SK-N-SH (cell line): ENCODE measurements around the gene RUSC2. TPM values are rescaled to one million over a fixed set of nuclear protein-coding genes. Genes with fewer than 3 reads are reported as not detected.

Source experiments
- CTCF ChIA-PET: fragments of 300-600, 350-600 bp; formaldehyde crosslinking; extraction: SDS; loops from one replicate; lab custom pipeline; 2021; lab: Yijun Ruan, JAX
- POLR2A ChIA-PET: fragments of 350-600 bp; sonication (Branson Sonifier 250); formaldehyde crosslinking; extraction: SDS; loops from one replicate; lab custom pipeline; 2020; ENCODE audit warnings: antibody characterized with exemption, inconsistent platforms; lab: Yijun Ruan, JAX
- DNase-seq: peaks from one replicate; pipeline ENCODE4 v3.0.0; 2012
- H2AFZ ChIP-seq: fragments of 200-600 bp; sonication (generic); 2 replicates; pipeline ENCODE4 v1.8.1; 2016; ENCODE audit warnings: antibody characterized with exemption, mild to moderate bottlenecking, low read depth
- H3F3A ChIP-seq: fragments of 200-600 bp; sonication (generic); replicated peaks from 2 replicates; pipeline ENCODE3; 2016; ENCODE audit warnings: antibody characterized with exemption, mild to moderate bottlenecking; ENCODE audit not compliant: insufficient read depth
- H3K27ac ChIP-seq, 2 experiments: fragments of 200-500 bp in 1 of 2; fragments of 200-600 bp in 1 of 2; sonication (Bioruptor generic) in 1 of 2; sonication (generic), shearing (Covaris generic) in 1 of 2; 2 replicates each; pipeline versions ENCODE4 v1.5.1 to v1.6.1; 2014 to 2016; ENCODE audit warnings: low read depth in 2 of 2, inconsistent platforms in 1 of 2, low read length in 1 of 2, mild to moderate bottlenecking in 1 of 2, mixed read lengths in 1 of 2
- H3K27me3 ChIP-seq: fragments of 200-600 bp; sonication (generic), shearing (Covaris generic); 2 replicates; pipeline ENCODE4 v1.6.1; 2016; ENCODE audit warnings: mixed run types; ENCODE audit not compliant: insufficient read depth
- H3K36me3 ChIP-seq, 2 experiments: fragments of 200-500 bp in 1 of 2; fragments of 200-600 bp in 1 of 2; sonication (Bioruptor generic) in 1 of 2; sonication (generic) in 1 of 2; replicated peaks in 1 of 2; 2 replicates each; pipeline versions ENCODE3 to v1.5.1; 2014 to 2016; ENCODE audit warnings: low read length in 1 of 2, mild to moderate bottlenecking in 1 of 2; ENCODE audit not compliant: insufficient read depth in 2 of 2, control insufficient read depth in 1 of 2
- H3K4me1 ChIP-seq, 2 experiments: fragments of 200-500 bp in 1 of 2; fragments of 200-600 bp in 1 of 2; sonication (Bioruptor generic) in 1 of 2; sonication (generic), shearing (Covaris generic) in 1 of 2; 2 replicates each; pipeline versions ENCODE4 v1.5.1 to v1.6.1; 2014 to 2016; ENCODE audit warnings: low read depth in 1 of 2, low read length in 1 of 2, mixed run types in 1 of 2; ENCODE audit not compliant: insufficient read depth in 2 of 2, control insufficient read depth in 1 of 2
- H3K4me2 ChIP-seq: fragments of 200-600 bp; sonication (generic), shearing (Covaris generic); 2 replicates; pipeline ENCODE4 v1.6.1; 2017; ENCODE audit warnings: mixed run types
- H3K4me3 ChIP-seq, 2 experiments: fragments of 200-500 bp in 1 of 2; fragments of 200-600 bp in 1 of 2; sonication (Bioruptor generic) in 1 of 2; sonication (generic), shearing (Covaris generic) in 1 of 2; 2 replicates each; pipeline versions ENCODE4 v1.5.1 to v1.8.1; 2014 to 2016; ENCODE audit warnings: low read depth in 2 of 2, inconsistent platforms in 1 of 2, low read length in 1 of 2, mild to moderate bottlenecking in 1 of 2, mixed read lengths in 1 of 2, moderate library complexity in 1 of 2
- H3K79me2 ChIP-seq: fragments of 200-600 bp; sonication (generic); 2 replicates; pipeline ENCODE4 v1.8.1; 2017; ENCODE audit warnings: mild to moderate bottlenecking; ENCODE audit not compliant: insufficient read depth
- H3K9ac ChIP-seq: fragments of 200-600 bp; sonication (generic); 2 replicates; pipeline ENCODE4 v1.6.1; 2017; ENCODE audit warnings: mixed run types
- H3K9me2 ChIP-seq: fragments of 200-600 bp; sonication (generic); 2 replicates; pipeline ENCODE4 v1.6.1; 2017; ENCODE audit warnings: mixed run types
- H3K9me3 ChIP-seq: fragments of 200-600 bp; sonication (generic); 2 replicates; pipeline ENCODE4 v1.6.1; 2017; ENCODE audit warnings: mixed run types, mild to moderate bottlenecking, moderate library complexity
- H4K20me1 ChIP-seq: fragments of 200-600 bp; sonication (generic); 2 replicates; pipeline ENCODE4 v1.6.1; 2017; ENCODE audit warnings: mild to moderate bottlenecking, mixed run types; ENCODE audit not compliant: insufficient read depth
- CHD2 ChIP-seq: fragments of 150-350 bp; IDR thresholded peaks from 2 replicates; pipeline ENCODE4 v1.6.1; 2018; ENCODE audit warnings: low read length; ENCODE audit not compliant: partially characterized antibody
- EP300 ChIP-seq, 2 experiments: IDR thresholded peaks; 2 replicates each; pipeline versions ENCODE4 v1.4.0 to v1.6.1; 2012; ENCODE audit warnings: borderline replicate concordance in 1 of 2, low read depth in 1 of 2, low read length in 1 of 2
- FOXM1 ChIP-seq: IDR thresholded peaks from 2 replicates; pipeline ENCODE4 v1.4.0; 2012; ENCODE audit warnings: low read depth, mild to moderate bottlenecking
- GABPA ChIP-seq: IDR thresholded peaks from 2 replicates; pipeline ENCODE4 v1.4.0; 2012; ENCODE audit warnings: low read depth, mild to moderate bottlenecking
- JUND ChIP-seq: IDR thresholded peaks from 2 replicates; pipeline ENCODE4 v1.4.0; 2012
- NRF1 ChIP-seq: IDR thresholded peaks from 2 replicates; pipeline ENCODE4 v1.6.1; 2012; ENCODE audit warnings: low read depth, mild to moderate bottlenecking, low read length
- POLR2AphosphoS5 ChIP-seq: IDR thresholded peaks from 2 replicates; pipeline ENCODE4 v1.6.1; 2012; ENCODE audit warnings: low read depth, low read length
- RAD21 ChIP-seq: IDR thresholded peaks from 2 replicates; pipeline ENCODE4 v1.6.1; 2012; ENCODE audit warnings: mild to moderate bottlenecking, low read length
- RCOR1 ChIP-seq: fragments of 150-350 bp; IDR thresholded peaks from 2 replicates; pipeline ENCODE4 v1.6.1; 2017; ENCODE audit warnings: antibody characterized with exemption, low read length
- RXRA ChIP-seq: IDR thresholded peaks from 2 replicates; pipeline ENCODE4 v1.4.0; 2012; ENCODE audit warnings: low read depth, mild to moderate bottlenecking, borderline replicate concordance
- SIN3A ChIP-seq: IDR thresholded peaks from 2 replicates; pipeline ENCODE4 v1.6.1; 2012; ENCODE audit warnings: low read depth, mild to moderate bottlenecking, low read length, moderate library complexity, borderline replicate concordance
- SMC3 ChIP-seq: IDR thresholded peaks from 2 replicates; pipeline ENCODE4 v1.6.1; 2012; ENCODE audit warnings: low read depth, low read length, improper control_type of control experiment
- TAF1 ChIP-seq: IDR thresholded peaks from 2 replicates; pipeline ENCODE4 v1.6.1; 2012; ENCODE audit warnings: low read depth, mild to moderate bottlenecking, low read length, moderate library complexity, borderline replicate concordance
- WGBS: methylation state at CpG from one replicate; pipeline ENCODE4 v1.1.6; 2017; ENCODE audit warnings: low lambda C conversion rate; 5-methylcytosine and 5-hydroxymethylcytosine counted together
- polyA plus RNA-seq, 3 experiments: library from polyadenylated mRNA; depleted of rRNA; stranded (reverse); fragments of >200 nt; gene quantifications; 2 replicates each; pipeline ENCODE4 v1.2.3, GENCODE V29; 2012
- TF ChIP-seq, protein P1 (sequence below): IDR thresholded peaks from 2 replicates; pipeline ENCODE4 v1.4.0; 2012; ENCODE audit warnings: low read depth, borderline replicate concordance
- TF ChIP-seq, protein P2 (sequence below): fragments of 150-350 bp; IDR thresholded peaks from 2 replicates; pipeline ENCODE4 v1.6.1; 2016; ENCODE audit warnings: mild to moderate bottlenecking, low read depth, low read length
- TF ChIP-seq, protein P3 (sequence below): IDR thresholded peaks from 2 replicates; pipeline ENCODE4 v1.6.1; 2012; ENCODE audit warnings: mild to moderate bottlenecking, low read depth, low read length, moderate library complexity
- TF ChIP-seq, protein P4 (sequence below): IDR thresholded peaks from 2 replicates; pipeline ENCODE4 v1.4.0; 2012; ENCODE audit warnings: low read depth, borderline replicate concordance
- TF ChIP-seq, protein P5 (sequence below): fragments of 150-350 bp; IDR thresholded peaks from 2 replicates; pipeline ENCODE4 v1.6.1; 2017; ENCODE audit warnings: antibody characterized with exemption, low read length, low read depth, borderline replicate concordance

The RUSC2 gene
- polyA plus RNA-seq, 1 of the 3 experiments (the other 2 are of a cell fraction), result 14.5 TPM

DNA sequence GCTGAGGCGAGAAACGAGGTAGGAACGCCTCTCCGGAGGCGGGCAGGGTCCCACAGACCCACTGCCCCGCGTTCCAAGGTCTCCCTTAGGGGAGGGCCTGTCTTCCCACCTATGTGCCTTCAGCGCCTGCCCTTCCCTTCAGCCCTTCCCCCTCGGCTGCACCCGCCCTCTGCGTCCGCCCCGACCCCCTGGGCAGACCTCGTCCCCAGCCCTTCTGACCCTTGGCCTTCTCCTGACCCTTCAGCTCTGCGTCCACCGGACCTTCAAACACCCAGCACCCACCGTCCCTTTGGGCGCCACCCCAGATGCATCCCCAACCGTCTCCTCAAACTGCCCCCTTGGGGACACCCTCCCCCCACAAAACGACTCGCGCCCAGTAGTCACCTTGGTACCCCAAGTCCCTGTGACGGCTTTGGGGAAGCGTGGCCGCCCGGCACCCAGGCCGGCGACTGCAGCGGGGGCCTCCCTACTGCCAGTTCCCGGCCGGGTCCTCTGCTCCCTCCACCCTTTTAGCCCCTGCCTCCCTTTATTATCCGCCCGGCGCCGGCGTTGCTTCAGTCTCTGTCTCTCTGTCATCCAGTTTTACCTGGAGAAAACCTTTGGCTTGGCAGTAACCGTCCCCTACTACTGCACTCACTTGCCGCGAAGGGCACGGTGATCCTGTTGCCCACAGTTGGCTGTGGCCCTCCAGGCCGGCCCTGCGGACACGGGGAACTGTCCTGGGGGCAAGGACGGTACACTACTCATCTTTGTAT, 421 bp downstream of the RUSC2 start:
- H3K36me3 ChIP-seq, result peaks cover 0 to 4% of the 10 kb centered on the region in 2 experiments
- H4K20me1 ChIP-seq, result peaks cover 1% of the 10 kb centered on the region; the same call in 1 of the 2 replicates
- H3K27ac ChIP-seq, result peak overlapping the region; percentile 81 to 82
- DNase-seq, result peak; percentile 52
- ChIA-PET POLR2A (interaction anchor here (0.6 to 1.3 kb wide), 6 partner anchors 11 to 745 kb away, joined by 3 to 4 read pairs (median 3); partner anchors contain the start of genes ATOSB and FANCG), CTCF (interaction anchor here (0.6 to 2.1 kb wide), 23 partner anchors 11 to 702 kb away, joined by 3 to 45 read pairs (median 3); partner anchors contain the start of gene MSMP)
- peak overlapping the region; percentile 61 to 85 for H3K4me3 ChIP-seq
- H3K9me2 ChIP-seq, result no peaks in the 10 kb centered on the region
- H3K4me2 ChIP-seq, result peak overlapping the region; percentile 93
- 32% methylated on average over 37 of the region's 44 CpGs for WGBS
- no peaks in the 10 kb centered on the region for H3K27me3 ChIP-seq
- no peaks in the 10 kb centered on the region for H3K9me3 ChIP-seq
- peaks cover 61% of the 10 kb centered on the region for H3K79me2 ChIP-seq
- H3F3A ChIP-seq, result peaks cover 45% of the 10 kb centered on the region
- TF ChIP-seq, protein P1, sequence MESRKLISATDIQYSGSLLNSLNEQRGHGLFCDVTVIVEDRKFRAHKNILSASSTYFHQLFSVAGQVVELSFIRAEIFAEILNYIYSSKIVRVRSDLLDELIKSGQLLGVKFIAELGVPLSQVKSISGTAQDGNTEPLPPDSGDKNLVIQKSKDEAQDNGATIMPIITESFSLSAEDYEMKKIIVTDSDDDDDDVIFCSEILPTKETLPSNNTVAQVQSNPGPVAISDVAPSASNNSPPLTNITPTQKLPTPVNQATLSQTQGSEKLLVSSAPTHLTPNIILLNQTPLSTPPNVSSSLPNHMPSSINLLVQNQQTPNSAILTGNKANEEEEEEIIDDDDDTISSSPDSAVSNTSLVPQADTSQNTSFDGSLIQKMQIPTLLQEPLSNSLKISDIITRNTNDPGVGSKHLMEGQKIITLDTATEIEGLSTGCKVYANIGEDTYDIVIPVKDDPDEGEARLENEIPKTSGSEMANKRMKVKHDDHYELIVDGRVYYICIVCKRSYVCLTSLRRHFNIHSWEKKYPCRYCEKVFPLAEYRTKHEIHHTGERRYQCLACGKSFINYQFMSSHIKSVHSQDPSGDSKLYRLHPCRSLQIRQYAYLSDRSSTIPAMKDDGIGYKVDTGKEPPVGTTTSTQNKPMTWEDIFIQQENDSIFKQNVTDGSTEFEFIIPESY, result no peak
- TF ChIP-seq CHD2 (no peak), GABPA (no peak), EP300 (IDR thresholded peaks at IDR 0.05; ENCODE audit: borderline replicate concordance in 1 of 2, low read depth in 1 of 2, low read length in 1 of 2) (no peak), RAD21 (no peak), NRF1 (no peak), TAF1 (no peak), RCOR1 (no peak), SMC3 (no peak), SIN3A (no peak), RXRA (no peak), FOXM1 (no peak), POLR2AphosphoS5 (no peak), JUND (no peak)
- TF ChIP-seq, protein P2, sequence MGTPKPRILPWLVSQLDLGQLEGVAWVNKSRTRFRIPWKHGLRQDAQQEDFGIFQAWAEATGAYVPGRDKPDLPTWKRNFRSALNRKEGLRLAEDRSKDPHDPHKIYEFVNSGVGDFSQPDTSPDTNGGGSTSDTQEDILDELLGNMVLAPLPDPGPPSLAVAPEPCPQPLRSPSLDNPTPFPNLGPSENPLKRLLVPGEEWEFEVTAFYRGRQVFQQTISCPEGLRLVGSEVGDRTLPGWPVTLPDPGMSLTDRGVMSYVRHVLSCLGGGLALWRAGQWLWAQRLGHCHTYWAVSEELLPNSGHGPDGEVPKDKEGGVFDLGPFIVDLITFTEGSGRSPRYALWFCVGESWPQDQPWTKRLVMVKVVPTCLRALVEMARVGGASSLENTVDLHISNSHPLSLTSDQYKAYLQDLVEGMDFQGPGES, result no peak
- TF ChIP-seq, protein P3, sequence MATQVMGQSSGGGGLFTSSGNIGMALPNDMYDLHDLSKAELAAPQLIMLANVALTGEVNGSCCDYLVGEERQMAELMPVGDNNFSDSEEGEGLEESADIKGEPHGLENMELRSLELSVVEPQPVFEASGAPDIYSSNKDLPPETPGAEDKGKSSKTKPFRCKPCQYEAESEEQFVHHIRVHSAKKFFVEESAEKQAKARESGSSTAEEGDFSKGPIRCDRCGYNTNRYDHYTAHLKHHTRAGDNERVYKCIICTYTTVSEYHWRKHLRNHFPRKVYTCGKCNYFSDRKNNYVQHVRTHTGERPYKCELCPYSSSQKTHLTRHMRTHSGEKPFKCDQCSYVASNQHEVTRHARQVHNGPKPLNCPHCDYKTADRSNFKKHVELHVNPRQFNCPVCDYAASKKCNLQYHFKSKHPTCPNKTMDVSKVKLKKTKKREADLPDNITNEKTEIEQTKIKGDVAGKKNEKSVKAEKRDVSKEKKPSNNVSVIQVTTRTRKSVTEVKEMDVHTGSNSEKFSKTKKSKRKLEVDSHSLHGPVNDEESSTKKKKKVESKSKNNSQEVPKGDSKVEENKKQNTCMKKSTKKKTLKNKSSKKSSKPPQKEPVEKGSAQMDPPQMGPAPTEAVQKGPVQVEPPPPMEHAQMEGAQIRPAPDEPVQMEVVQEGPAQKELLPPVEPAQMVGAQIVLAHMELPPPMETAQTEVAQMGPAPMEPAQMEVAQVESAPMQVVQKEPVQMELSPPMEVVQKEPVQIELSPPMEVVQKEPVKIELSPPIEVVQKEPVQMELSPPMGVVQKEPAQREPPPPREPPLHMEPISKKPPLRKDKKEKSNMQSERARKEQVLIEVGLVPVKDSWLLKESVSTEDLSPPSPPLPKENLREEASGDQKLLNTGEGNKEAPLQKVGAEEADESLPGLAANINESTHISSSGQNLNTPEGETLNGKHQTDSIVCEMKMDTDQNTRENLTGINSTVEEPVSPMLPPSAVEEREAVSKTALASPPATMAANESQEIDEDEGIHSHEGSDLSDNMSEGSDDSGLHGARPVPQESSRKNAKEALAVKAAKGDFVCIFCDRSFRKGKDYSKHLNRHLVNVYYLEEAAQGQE, result no peak
- TF ChIP-seq, protein P4, sequence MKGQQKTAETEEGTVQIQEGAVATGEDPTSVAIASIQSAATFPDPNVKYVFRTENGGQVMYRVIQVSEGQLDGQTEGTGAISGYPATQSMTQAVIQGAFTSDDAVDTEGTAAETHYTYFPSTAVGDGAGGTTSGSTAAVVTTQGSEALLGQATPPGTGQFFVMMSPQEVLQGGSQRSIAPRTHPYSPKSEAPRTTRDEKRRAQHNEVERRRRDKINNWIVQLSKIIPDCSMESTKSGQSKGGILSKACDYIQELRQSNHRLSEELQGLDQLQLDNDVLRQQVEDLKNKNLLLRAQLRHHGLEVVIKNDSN, result no peak
- TF ChIP-seq, protein P5, sequence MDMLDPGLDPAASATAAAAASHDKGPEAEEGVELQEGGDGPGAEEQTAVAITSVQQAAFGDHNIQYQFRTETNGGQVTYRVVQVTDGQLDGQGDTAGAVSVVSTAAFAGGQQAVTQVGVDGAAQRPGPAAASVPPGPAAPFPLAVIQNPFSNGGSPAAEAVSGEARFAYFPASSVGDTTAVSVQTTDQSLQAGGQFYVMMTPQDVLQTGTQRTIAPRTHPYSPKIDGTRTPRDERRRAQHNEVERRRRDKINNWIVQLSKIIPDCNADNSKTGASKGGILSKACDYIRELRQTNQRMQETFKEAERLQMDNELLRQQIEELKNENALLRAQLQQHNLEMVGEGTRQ, result no peak
- TF ChIP-seq, all 33 proteins: peak for 0
- Histone ChIP-seq H2AFZ (peak overlapping the region; percentile 90; the same call in 1 of the 2 replicates), H3K4me1 (peaks cover 7 to 24% of the 10 kb centered on the region in 2 experiments), H3K9ac (peak overlapping the region; percentile 72)
